ENCODE results near the gene GLP2R.

DNA sequence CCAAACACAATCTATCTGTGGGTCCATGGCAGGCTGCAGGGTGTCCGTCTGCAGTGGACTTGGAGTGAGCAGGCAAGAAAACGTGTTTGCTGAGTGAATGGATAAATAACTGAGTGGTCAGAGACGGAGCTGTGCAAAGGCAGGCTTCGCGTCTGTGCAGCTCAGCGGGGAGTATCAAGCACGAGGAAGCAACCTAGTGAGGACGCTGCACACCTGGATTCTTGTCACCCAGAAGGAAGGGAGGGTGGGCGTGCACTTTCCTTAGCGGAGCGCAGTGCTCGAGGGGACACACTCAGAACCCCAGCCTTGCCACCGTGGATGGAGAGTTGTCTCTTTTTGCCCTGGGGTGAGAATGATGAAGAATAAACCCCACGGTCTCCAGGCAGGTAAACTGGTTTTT is 80.9 kb downstream of the GLP2R start:
- no peak for TF ChIP-seq ELF4 (IDR thresholded peaks at IDR 0.05)
- TF ChIP-seq NFRKB (IDR thresholded peaks at IDR 0.05), result no peak
- no peak for TF ChIP-seq FOXK2 (IDR thresholded peaks at IDR 0.05)
- TF ChIP-seq BHLHE40 (IDR thresholded peaks at IDR 0.05; ENCODE audit: borderline replicate concordance), result no peak
- no peak for TF ChIP-seq HDGF (IDR thresholded peaks at IDR 0.05; ENCODE audit: borderline replicate concordance)
- no peak for TF ChIP-seq L3MBTL2 (conservative IDR thresholded peaks at IDR 0.05)
- no peak for TF ChIP-seq SP1 (IDR thresholded peaks at IDR 0.05)
- no peak for TF ChIP-seq TARDBP (IDR thresholded peaks at IDR 0.05)
- TF ChIP-seq LEF1 (IDR thresholded peaks at IDR 0.05; ENCODE audit: borderline replicate concordance), result no peak
- TF ChIP-seq ZNF384 (IDR thresholded peaks at IDR 0.05), result no peak
- TF ChIP-seq, protein P1, sequence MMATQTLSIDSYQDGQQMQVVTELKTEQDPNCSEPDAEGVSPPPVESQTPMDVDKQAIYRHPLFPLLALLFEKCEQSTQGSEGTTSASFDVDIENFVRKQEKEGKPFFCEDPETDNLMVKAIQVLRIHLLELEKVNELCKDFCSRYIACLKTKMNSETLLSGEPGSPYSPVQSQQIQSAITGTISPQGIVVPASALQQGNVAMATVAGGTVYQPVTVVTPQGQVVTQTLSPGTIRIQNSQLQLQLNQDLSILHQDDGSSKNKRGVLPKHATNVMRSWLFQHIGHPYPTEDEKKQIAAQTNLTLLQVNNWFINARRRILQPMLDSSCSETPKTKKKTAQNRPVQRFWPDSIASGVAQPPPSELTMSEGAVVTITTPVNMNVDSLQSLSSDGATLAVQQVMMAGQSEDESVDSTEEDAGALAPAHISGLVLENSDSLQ (IDR thresholded peaks at IDR 0.05), result no peak
- no peak for TF ChIP-seq FOXA1 (IDR thresholded peaks at IDR 0.05)
- TF ChIP-seq CTBP1 (IDR thresholded peaks at IDR 0.05; ENCODE audit: borderline replicate concordance), result no peak
- no peak for TF ChIP-seq ARNT (IDR thresholded peaks at IDR 0.05)
